Motor neuron (in vitro differentiated cells): ENCODE results near the gene KHSRP. TPM values are rescaled to one million over a fixed set of nuclear protein-coding genes. Genes with fewer than 3 reads are reported as not detected.
A peak's percentile ranks its signal among the peaks of the same experiment; 100 is the strongest.

Source experiments
- ATAC-seq, 8 experiments: fragments of 200-7000 bp; cut with Tn5 transposase; replicated peaks in 6 of 8; 2 replicates each; pipeline ENCODE4 v1.8.0; 2021; ENCODE audit warnings: mild to moderate bottlenecking in 8 of 8, moderate library complexity in 8 of 8
- H3K27ac ChIP-seq, 2 donors: fragments of 250-450 bp; sonication (Bioruptor Pico); 2 replicates each; pipeline ENCODE4 v1.9.0; 2021; ENCODE audit warnings: antibody characterized with exemption in 2 of 2, mild to moderate bottlenecking in 2 of 2, moderate library complexity in 1 of 2
- H3K4me1 ChIP-seq, 2 donors: fragments of 250-450 bp; sonication (Bioruptor Pico); replicated peaks in 1 of 2; 2 replicates each; pipeline ENCODE4 v1.6.1; 2021; ENCODE audit warnings: antibody characterized with exemption in 2 of 2, mild to moderate bottlenecking in 2 of 2, moderate library complexity in 1 of 2
- H3K4me3 ChIP-seq, 5 donors: fragments of 250-450 bp; sonication (Bioruptor Pico); 2 replicates each; pipeline ENCODE4 v1.9.0; 2021; ENCODE audit warnings: antibody characterized with exemption in 5 of 5, mild to moderate bottlenecking in 5 of 5, moderate library complexity in 4 of 5
- WGBS, 10 experiments: fragments of 450-650 bp; shearing (Covaris generic); methylation state at CpG; one replicate each; pipeline ENCODE4 v1.0.0; 2022; 5-methylcytosine and 5-hydroxymethylcytosine counted together
- in situ Hi-C, 9 experiments: fragments of 400-800 bp; cut with MboI; loops; one replicate each; pipeline ENCODE4 v1.15.0; 2021; ENCODE audit warnings: low sequenced_read_pairs in 9 of 9, low pct_unique_long_range_greater_than_20kb in 2 of 9; ENCODE audit not compliant: unreplicated experiment in 9 of 9
- total RNA-seq, 8 experiments: library from RNA; unstranded; fragments of 300-600 nt; gene quantifications; 2 replicates each; pipeline versions ENCODE4 v1.2.3 to v1.2.4, GENCODE V29; 2022

KHSRP gene
- total RNA-seq, 8 experiments from 2014 or later: 84.3 to 408 (median 137) TPM

- Histone ChIP-seq H3K27ac (peak within 1 kb of the TSS in 1 of 2 donors; percentile 55), H3K4me1 (peaks cover 2 to 3% of the 10 kb centered on the region in 2 donors), H3K4me3 (peak within 1 kb of the TSS; percentile 52 to 86 (median 66))
- in situ Hi-C loops: no loop called here
- 0 to 20% methylated on average over 1 to 3 of the region's 70 CpGs; no CpG with 5 or more reads in 8 of the 10 experiments for WGBS, 10 experiments
- peak; percentile 49 to 71 (median 69) for ATAC-seq
These were observed 34.9 kb upstream of the KHSRP start, which contains the start of gene SLC25A23 for GRCh38 chr19:6459262-6460098. SLC25A23 (minus strand) TSS chr19:6459792; CDS start chr19:6459628, 164 bp downstream.

GRCh38 chr19:6458695-6459261 lies 34.2 kb upstream of the KHSRP start:
- Histone ChIP-seq H3K4me3 (peak overlapping the region; percentile 52 to 86 (median 66)), H3K27ac (no peak overlapping the region), H3K4me1 (peaks cover 2 to 3% of the 10 kb centered on the region in 2 donors)
- no peak for ATAC-seq
- WGBS, 10 experiments: 38 to 81% (median 72%) methylated on average over 2 to 5 of the region's 16 CpGs; no CpG with 5 or more reads in 7 of the 10 experiments
- in situ Hi-C loops: no loop called here

GRCh38 chr19:6457958-6458694 lies 33.5 kb upstream of the KHSRP start:
- H3K27ac ChIP-seq: no peak overlapping the region
- peaks cover 2 to 3% of the 10 kb centered on the region in 2 donors for H3K4me1 ChIP-seq
- H3K4me3 ChIP-seq: peak overlapping the region in 3 of 5 donors; percentile 52 to 86 (median 84)
- ATAC-seq: no peak
- whole genome bisulfite sequencing, 10 experiments: 60 to 100% (median 96%) methylated on average over 1 to 5 of the region's 17 CpGs; no CpG with 5 or more reads in 5 of the 10 experiments
- in situ Hi-C loops: no loop called here

- in situ Hi-C loops: no loop called here
- ATAC-seq: no peak
- Histone ChIP-seq H3K4me3 (no peak overlapping the region), H3K4me1 (peaks cover 2 to 3% of the 10 kb centered on the region in 2 donors), H3K27ac (no peak overlapping the region)
- 17 to 100% (median 92%) methylated on average over 1 to 9 of the region's 15 CpGs; no CpG with 5 or more reads in 3 of the 10 experiments for WGBS, 10 experiments
These were observed 31.3 kb upstream of the KHSRP start for GRCh38 chr19:6455924-6456323.

GRCh38 chr19:6453951-6454565 lies 29.4 kb upstream of the KHSRP start:
- no peak for ATAC-seq
- in situ Hi-C loops: no loop called here
- Histone ChIP-seq H3K27ac (no peak overlapping the region), H3K4me1 (peaks cover 0 to 3% of the 10 kb centered on the region in 2 donors), H3K4me3 (no peak overlapping the region)
- WGBS, 10 experiments: 73 to 100% (median 90%) methylated on average over 1 to 4 of the region's 11 CpGs; no CpG with 5 or more reads in 5 of the 10 experiments

GRCh38 chr19:6452899-6453298 lies 28.3 kb upstream of the KHSRP start:
- no peak for ATAC-seq
- WGBS, 10 experiments: 100% methylated on average over 1 to 2 of the region's 2 CpGs; no CpG with 5 or more reads in 4 of the 10 experiments
- in situ Hi-C loops: no loop called here
- Histone ChIP-seq H3K27ac (no peak overlapping the region), H3K4me3 (no peak overlapping the region), H3K4me1 (no peaks in the 10 kb centered on the region)

GRCh38 chr19:6452223-6452614 lies 27.6 kb upstream of the KHSRP start:
- Histone ChIP-seq H3K4me1 (no peaks in the 10 kb centered on the region), H3K4me3 (no peak overlapping the region), H3K27ac (no peak overlapping the region)
- in situ Hi-C loops: no loop called here
- ATAC-seq: no peak
- 60 to 100% (median 67%) methylated on average over 1 to 2 of the region's 19 CpGs; no CpG with 5 or more reads in 5 of the 10 experiments for WGBS, 10 experiments

- Histone ChIP-seq H3K4me3 (no peak overlapping the region), H3K27ac (no peak overlapping the region), H3K4me1 (no peaks in the 10 kb centered on the region)
- in situ Hi-C loops: no loop called here
- 80 to 100% (median 95%) methylated on average over 1 to 6 of the region's 7 CpGs; no CpG with 5 or more reads in 2 of the 10 experiments for WGBS, 10 experiments
- ATAC-seq: no peak
These were observed 27.1 kb upstream of the KHSRP start for GRCh38 chr19:6451583-6452222.

GRCh38 chr19:6450166-6450565 lies 25.6 kb upstream of the KHSRP start:
- H3K27ac ChIP-seq: no peak overlapping the region
- in situ Hi-C loops: no loop called here
- H3K4me3 ChIP-seq: no peak overlapping the region
- ATAC-seq: no peak
- 83 to 100% (median 97%) methylated on average over 1 to 5 of the region's 5 CpGs for WGBS, 10 experiments
- H3K4me1 ChIP-seq: no peaks in the 10 kb centered on the region

GRCh38 chr19:6448045-6448444 lies 23.4 kb upstream of the KHSRP start:
- ATAC-seq: no peak
- H3K27ac ChIP-seq: no peak overlapping the region
- in situ Hi-C loops: no loop called here
- H3K4me3 ChIP-seq: no peak overlapping the region
- no peaks in the 10 kb centered on the region for H3K4me1 ChIP-seq
- 88 to 100% (median 100%) methylated on average over 1 to 3 of the region's 3 CpGs; no CpG with 5 or more reads in 4 of the 10 experiments for WGBS, 10 experiments

GRCh38 chr19:6446452-6446851 lies 21.8 kb upstream of the KHSRP start:
- in situ Hi-C loops: no loop called here
- 60 to 100% (median 98%) methylated on average over 1 to 3 of the region's 3 CpGs; no CpG with 5 or more reads in 4 of the 10 experiments for WGBS, 10 experiments

GRCh38 chr19:6443986-6444385 lies 19.4 kb upstream of the KHSRP start:
- 58 to 100% (median 88%) methylated on average over 1 to 5 of the region's 13 CpGs; no CpG with 5 or more reads in 5 of the 10 experiments for WGBS, 10 experiments
- Histone ChIP-seq H3K27ac (no peak overlapping the region), H3K4me3 (no peak overlapping the region), H3K4me1 (no peaks in the 10 kb centered on the region)
- no peak for ATAC-seq
- in situ Hi-C loops: no loop called here

More at GRCh38 chr19:6446452-6446851, 21.8 kb upstream of the KHSRP start:
- ATAC-seq: no peak
- Histone ChIP-seq H3K27ac (no peak overlapping the region), H3K4me3 (no peak overlapping the region), H3K4me1 (no peaks in the 10 kb centered on the region)
